GM21717 (cell line): ENCODE data around the gene PGM5.
"Not testable (repeated sequence)": the region's sequence is repeated elsewhere in the genome, so short reads cannot be mapped to it uniquely, and the experiment has no call there.

ENCODE experiments used
- ATAC-seq: cut with Tn5 transposase; IDR thresholded peaks from one replicate; pipeline ENCODE4 v1.9.1; 2021; ENCODE audit warnings: mild to moderate bottlenecking, moderate library complexity; ENCODE audit not compliant: unreplicated experiment

The PGM5 gene

GRCh38 chr9:68375789-68376188 is 19.4 kb downstream of the PGM5 start:
- not testable (repeated sequence) for ATAC-seq

GRCh38 chr9:68377723-68378122 is 21.3 kb downstream of the PGM5 start:
- not testable (repeated sequence) for ATAC-seq

- ATAC-seq: not testable (repeated sequence)
Observed at GRCh38 chr9:68383894-68384293, 27.5 kb downstream of the PGM5 start.

GRCh38 chr9:68389558-68389957 is 33.1 kb downstream of the PGM5 start:
- ATAC-seq: not testable (repeated sequence)

GRCh38 chr9:68390737-68391136 is 34.3 kb downstream of the PGM5 start:
- ATAC-seq: not testable (repeated sequence)

GRCh38 chr9:68396411-68397094 is 40.1 kb downstream of the PGM5 start:
- ATAC-seq: not testable (repeated sequence)

- not testable (repeated sequence) for ATAC-seq
Observed at GRCh38 chr9:68397095-68397423, 40.6 kb downstream of the PGM5 start.

GRCh38 chr9:68397796-68398195 is 41.4 kb downstream of the PGM5 start:
- not testable (repeated sequence) for ATAC-seq

GRCh38 chr9:68398324-68398723 is 41.9 kb downstream of the PGM5 start:
- ATAC-seq: not testable (repeated sequence)

GRCh38 chr9:68404421-68405185 is 48.2 kb downstream of the PGM5 start:
- ATAC-seq: not testable (repeated sequence)

- not testable (repeated sequence) for ATAC-seq
Observed at GRCh38 chr9:68411865-68412264, 55.5 kb downstream of the PGM5 start.

- ATAC-seq: not testable (repeated sequence)
Observed at GRCh38 chr9:68412754-68413153, 56.3 kb downstream of the PGM5 start.

GRCh38 chr9:68415065-68415464 is 58.7 kb downstream of the PGM5 start:
- ATAC-seq: not testable (repeated sequence)

GRCh38 chr9:68416936-68417564 is 60.6 kb downstream of the PGM5 start:
- no peak for ATAC-seq

GRCh38 chr9:68417762-68418161 is 61.4 kb downstream of the PGM5 start:
- no peak for ATAC-seq

- ATAC-seq: no peak
Observed at GRCh38 chr9:68418259-68418845, 61.9 kb downstream of the PGM5 start.

- ATAC-seq: no peak
Observed at GRCh38 chr9:68419901-68420300, 63.5 kb downstream of the PGM5 start.

- ATAC-seq: no peak
Observed at GRCh38 chr9:68426755-68427154, 70.3 kb downstream of the PGM5 start.

GRCh38 chr9:68427216-68427977 is 71.0 kb downstream of the PGM5 start:
- ATAC-seq: no peak

- ATAC-seq: no peak
Observed at GRCh38 chr9:68428481-68428880, 72.1 kb downstream of the PGM5 start.

- ATAC-seq: no peak
Observed at GRCh38 chr9:68429631-68430030, 73.2 kb downstream of the PGM5 start.
